COLO829 (cell line): ENCODE results near the gene POLG2.
"Not testable (repeated sequence)": the region's sequence is repeated elsewhere in the genome, so short reads cannot be mapped to it uniquely, and the experiment has no call there.

Experiments used
- DNase-seq: peaks from one replicate; pipeline ENCODE4 v3.0.0; 2012; ENCODE audit warnings: low spot score

POLG2 gene

DNA sequence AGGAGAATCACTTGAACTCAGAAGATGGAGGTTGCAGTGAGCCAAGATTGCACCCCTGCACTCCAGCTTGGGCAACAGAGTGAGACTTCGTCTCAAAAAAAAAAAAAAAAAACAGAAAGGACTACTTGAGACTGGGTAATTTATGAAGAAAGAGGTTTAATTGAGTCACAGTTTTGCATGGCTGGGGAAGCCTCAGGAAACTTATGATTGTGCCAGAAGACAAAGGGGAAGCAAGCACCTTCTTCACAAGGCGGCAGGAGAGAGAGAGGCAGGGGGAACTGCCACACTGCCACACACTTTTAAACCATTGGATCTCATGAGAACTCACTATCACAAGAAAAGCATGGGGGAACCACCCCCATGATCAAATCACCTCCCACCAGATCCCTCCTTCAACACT, 56.9 kb downstream of the POLG2 start:
- DNase-seq, result no peak

DNA sequence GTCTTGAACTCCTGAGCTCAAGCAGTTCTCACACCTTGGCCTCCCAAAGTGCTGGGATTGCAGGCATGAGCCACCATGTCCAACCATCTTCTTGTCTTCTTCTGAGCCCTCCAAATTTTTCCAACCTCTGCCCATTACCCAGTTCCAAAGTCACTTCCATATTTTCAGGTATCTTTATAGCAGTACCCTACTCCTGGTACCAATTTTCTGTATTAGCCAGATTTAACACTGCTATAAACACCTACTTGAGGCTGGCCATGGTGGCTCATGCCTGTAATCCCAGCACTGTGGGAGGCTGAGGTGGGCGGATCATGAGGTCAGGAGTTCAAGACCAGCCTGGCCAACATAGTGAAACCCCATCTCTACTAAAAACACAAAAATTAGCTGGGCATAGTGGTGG, 57.3 kb downstream of the POLG2 start:
- DNase-seq, result not testable (repeated sequence)

DNA sequence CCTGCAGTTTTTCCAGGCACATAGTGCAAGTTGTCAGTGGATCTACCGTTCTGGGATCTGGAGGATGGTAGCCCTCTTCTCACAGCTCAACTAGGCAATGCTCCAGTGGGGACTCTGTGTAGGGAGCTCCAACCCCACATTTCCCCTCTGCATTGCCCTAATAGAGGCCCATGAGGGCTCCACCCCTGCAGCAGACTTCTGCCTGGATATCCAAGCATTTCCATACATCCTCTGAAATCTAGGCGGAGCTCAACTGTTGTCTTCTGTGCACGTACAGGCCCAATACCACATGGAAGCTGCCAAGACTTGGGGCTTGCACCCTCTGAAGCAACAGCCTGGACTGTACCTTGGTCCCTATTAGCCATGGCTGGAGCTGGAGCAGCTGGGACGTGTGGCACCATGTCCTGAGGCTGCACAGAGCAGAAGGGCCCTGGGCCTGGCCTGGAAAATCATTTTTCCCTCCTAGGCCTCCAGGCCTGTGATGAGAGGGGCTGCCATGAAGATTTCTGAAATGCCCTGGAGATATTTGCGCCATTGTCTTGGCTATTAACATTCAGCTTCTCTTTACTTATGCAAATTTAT, 58.8 kb downstream of the POLG2 start:
- DNase-seq, result no peak

DNA sequence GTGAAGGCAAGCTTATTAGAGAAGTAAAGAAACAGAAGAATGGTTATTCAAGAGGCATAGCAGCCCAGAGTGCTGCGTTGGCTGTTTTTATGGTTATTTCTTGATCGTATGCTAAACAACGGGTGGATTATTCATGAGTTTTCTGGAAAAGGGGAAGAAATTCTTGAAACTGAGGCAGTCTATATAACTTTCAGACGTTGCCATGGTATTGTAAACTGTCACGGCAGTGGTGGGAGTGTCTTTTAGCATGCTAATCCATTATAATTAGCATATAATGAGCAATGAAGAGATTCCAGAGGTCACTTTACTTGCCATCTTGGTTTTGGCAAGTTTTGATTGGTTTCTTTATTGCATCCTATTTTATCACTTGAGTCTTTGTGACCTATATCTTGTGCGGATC, 65.3 kb downstream of the POLG2 start:
- DNase-seq, result no peak

DNA sequence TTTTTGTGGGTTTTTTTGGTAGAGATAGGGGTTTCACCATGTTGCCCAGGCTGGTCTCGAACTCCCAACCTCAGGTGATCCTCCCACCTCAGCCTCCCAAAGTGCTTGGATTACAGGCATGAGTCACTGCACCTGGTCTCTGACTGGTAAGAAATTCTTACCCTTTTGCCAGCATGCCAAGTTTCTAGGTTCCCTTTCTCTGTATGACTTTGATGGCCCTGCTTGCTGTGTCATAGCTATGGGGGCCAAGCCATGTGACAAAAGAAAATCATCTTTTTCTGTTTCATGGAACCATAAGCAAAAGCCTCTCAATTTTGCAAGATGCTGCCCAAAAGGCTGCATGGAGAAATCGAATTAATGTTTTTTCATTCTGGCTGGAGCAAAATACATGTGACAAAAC, 66.8 kb downstream of the POLG2 start:
- not testable (repeated sequence) for DNase-seq

DNA sequence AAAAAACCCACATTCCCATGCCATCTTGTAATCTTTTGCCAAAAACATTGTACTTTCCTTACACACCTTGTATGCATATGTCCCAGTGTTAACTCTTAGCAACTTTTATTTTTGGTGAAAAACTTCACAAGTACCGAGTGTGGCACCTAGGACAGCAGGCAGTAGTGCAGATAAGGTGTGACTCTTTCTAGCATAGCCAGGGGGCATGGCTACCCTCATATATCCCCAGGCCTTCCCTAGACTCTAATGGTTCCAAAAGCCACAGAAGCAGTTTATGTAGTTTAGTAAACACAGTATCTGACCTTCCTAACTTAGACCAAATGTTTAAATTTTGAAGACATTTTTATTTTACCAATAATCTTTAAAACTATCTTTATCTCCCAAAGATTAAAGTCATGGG, 68.4 kb downstream of the POLG2 start:
- no peak for DNase-seq
